GM04503 (cell line): ENCODE measurements around the gene ADAMTS3.
"Not testable (repeated sequence)": the region's sequence is repeated elsewhere in the genome, so short reads cannot be mapped to it uniquely, and the experiment has no call there.

Experiments
- DNase-seq: peaks from one replicate; pipeline ENCODE4 v3.0.0-alpha.2; 2012; ENCODE audit warnings: low read depth

The ADAMTS3 gene

GRCh38 chr4:72468904-72469502 is 100.0 kb downstream of the ADAMTS3 start:
- no peak for DNase-seq

DNA sequence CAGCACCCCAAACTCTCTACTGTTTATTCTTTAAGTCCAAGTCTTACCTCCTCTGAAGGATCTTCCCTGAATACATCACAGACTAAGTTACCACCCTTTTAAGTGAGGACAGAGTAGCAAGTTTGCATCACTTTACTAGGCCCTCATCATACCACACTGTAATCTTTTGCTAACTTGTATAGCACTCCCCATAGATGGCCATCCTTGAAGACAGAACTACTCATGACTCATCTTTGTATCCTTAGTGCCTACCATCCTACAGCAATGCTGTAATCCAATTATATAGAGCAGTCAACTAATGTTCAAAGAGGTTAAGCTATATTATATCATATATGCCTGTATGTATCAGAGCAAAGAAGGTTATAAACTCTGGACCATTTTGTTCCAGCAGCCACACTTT is 101.4 kb downstream of the ADAMTS3 start:
- no peak for DNase-seq

GRCh38 chr4:72463724-72464123 is 105.3 kb downstream of the ADAMTS3 start:
- DNase-seq, result no peak

GRCh38 chr4:72457158-72457557 is 111.9 kb downstream of the ADAMTS3 start:
- no peak for DNase-seq

DNA sequence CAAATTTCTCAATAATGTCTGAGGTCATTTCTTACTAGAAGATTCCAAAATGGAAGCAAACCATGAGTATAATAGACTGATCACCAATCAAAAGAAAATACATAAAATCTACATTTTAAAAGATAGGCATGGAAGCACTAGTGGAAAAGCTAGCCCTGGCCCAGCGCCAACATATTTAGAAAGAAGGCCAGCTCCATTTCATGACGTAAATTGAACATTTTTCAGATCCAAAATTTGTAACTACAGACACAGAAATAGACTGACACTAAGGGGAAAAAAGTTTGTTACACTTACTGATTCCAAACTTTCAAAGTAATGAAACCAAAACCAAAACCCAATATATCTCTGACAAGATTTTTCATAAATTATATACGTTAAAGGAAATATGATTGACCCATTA is 117.7 kb downstream of the ADAMTS3 start:
- no peak for DNase-seq

DNA sequence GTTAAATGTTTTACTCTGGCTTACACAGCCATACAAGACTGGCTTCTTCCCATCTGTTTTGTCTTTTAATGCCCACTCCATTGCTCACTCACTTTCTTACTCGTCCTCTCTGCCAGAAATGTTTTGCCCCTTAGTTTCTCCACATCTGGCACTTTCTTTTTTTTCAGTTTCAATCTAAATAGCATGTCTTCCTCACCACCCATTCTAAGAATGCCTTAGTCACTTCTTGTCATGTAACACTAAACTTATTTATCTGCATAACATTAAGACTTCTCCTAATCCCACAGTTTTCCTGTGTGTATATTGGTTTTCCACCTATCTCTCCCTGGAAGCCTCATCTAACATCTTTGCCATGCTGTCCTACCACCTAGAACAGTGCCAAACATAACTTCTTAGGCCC is 119.3 kb downstream of the ADAMTS3 start:
- no peak for DNase-seq

DNA sequence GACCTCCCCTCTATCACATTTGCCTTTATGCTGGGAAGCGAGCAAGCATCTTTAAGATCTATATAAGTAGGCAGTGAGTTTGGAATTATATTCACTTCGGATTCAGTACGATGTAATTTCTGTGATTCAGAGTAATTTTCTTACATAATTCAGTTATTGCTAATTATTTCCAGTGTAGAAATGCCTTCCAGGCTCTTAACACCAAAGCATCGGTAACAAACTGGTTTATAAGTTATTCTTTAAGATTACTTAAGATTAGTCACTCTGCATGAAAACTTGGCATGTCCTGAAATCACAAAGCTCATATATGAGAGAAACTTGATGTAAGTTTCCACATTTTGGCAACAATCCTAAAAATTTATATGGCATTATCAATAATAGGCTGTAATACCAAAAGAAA is 120.8 kb downstream of the ADAMTS3 start:
- DNase-seq, result no peak

DNA sequence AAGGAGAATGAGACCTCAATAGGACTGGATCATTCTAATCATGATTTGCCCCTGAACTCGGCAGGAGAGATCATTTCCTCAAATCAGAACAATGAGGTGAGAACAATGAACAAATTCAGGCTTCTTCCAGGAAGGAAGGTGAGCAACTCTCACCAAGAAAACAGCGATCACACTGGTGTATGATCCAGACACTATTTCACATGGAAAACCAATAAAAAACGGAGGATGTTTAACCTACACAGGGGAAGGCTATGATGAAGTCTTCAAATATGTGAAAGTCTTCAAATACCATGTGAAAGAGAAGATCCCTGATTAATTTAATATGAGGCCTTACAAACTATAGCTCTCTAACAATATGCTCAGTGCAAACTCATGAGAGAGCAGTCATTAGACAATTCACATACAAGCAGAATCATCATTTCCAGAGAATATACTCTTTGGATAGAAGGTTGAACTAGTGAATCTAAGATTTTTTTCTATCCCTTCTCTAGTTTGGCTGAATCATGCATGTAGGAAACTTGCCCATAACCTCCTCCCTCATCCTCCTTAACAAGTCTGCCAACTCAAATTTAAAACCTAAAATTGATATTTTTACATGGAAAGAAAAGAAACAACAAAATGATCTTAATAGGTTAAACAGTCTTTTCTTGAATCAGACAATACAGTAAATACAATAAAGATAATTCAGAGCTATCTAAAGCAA is 122.5 kb downstream of the ADAMTS3 start:
- no peak for DNase-seq

GRCh38 chr4:72444092-72444491 is 124.9 kb downstream of the ADAMTS3 start:
- no peak for DNase-seq

GRCh38 chr4:72442715-72443114 is 126.3 kb downstream of the ADAMTS3 start:
- DNase-seq, result no peak

DNA sequence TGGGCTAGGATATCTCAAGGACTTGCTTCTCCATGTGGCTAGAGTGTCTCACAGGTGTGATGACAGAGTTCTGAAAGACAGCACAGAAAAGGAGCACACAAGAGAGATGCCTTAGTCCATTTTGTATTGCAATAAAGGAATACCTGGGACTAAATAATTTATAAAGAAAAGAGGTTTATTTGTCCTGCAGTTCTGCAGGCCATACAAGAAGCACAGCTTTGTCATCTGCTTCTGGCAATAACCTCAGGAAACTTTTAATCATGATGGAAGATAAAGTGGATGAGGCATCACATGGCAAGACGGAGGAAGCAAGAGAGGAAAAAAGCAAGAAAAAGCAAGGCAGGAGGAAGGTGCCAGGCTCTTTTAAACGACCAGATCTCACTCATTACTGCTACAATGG is 126.9 kb downstream of the ADAMTS3 start:
- no peak for DNase-seq

- no peak for DNase-seq
These were observed 128.6 kb downstream of the ADAMTS3 start for GRCh38 chr4:72440386-72440785.

- no peak for DNase-seq
These were observed 136.0 kb downstream of the ADAMTS3 start for GRCh38 chr4:72432975-72433374.

- no peak for DNase-seq
These were observed 136.7 kb downstream of the ADAMTS3 start for GRCh38 chr4:72432282-72432681.

DNA sequence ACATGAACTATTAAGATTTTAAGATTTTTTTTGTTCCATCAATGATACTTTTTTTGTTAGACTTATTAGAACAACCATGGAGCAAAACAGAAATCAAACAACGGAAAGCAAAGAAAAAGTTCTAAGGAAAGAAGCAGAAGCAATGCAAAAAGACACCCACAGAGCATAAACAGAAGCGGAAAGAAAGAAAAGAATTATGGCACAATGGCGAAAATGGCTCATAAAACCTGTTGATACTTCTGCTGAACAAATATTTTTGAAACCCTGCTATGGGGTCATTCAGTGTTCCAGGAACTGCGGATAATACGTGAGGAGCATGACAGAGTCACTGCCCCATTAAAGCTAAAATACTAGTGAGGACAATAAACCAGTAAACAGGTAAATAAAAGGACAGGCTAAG is 138.0 kb downstream of the ADAMTS3 start:
- DNase-seq, result no peak

- no peak for DNase-seq
These were observed 139.0 kb downstream of the ADAMTS3 start for GRCh38 chr4:72430050-72430449.

DNA sequence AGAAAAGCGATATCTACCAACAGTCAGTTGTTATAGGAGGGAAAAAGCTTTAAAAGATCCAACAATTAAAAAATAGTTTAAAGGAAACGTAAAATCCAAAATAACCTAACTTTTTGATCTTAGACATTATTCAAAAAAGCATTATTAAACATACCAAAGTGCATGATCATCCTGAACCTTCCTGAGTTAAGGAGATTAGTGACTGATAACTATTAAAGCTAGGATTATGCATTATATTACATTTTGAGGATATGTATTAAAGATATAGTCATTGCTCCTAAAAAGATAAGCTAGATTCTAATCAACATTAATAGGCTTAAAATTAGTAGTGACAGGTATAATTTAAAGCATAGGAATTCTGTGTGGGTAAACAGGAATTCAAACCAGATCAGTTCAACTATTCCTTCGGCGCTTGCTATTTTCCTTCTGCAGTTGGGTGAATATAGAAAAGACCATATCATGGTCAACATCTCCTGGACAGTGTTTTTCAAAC is 139.6 kb downstream of the ADAMTS3 start:
- DNase-seq, result no peak

DNA sequence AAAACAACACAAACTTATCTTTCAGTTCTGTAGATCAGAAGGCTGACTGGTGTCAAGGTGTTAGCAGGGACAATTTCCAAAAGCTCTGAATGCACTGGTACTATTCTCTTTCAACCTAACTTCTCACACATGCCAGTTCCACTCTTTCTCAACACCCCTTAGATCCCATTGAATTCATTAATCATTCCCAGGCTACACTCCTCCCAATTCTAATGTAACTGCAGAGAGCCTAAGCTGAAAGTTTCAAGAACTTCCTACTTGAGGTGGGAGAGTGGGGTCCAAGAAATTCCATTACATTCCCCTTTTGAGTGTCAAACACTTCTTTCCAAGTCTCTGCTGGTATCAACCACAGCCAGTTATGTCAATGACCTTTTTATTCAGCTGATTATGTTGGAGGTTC is 142.0 kb downstream of the ADAMTS3 start:
- DNase-seq, result no peak

DNA sequence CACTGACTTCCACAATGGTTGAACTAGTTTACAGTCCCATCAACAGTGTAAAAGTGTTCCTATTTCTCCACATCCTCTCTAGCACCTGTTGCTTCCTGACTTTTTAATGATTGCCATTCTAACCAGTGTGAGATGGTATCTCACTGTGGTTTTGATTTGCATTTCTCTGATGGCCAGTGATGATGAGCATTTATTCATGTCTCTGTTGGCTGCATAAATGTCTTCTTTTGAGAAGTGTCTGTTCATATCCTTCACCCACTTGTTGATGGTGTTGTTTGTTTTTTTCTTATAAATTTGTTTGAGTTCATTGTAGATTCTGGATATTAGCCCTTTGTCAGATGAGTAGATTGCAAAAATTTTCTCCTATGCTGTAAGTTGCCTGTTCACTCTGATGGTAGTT is 143.1 kb downstream of the ADAMTS3 start:
- DNase-seq, result not testable (repeated sequence)

DNA sequence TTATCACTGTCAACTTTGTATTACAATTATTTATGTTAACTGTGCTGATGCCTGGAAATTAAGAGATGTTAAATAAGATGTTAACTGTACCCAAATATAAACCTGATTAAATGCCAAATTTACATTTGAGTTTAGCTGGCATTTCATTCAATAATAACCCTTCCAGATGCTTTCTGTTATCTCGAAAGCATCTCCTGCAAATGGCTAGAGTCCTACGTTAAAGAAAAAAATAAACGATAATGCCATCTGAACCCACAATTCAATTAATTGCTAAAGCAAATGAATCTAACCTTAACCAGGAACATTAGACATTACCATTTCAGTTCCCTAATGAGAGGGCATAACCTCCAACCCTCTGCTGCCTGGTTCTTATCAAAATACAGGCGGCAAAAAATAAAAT is 145.0 kb downstream of the ADAMTS3 start:
- no peak for DNase-seq

DNA sequence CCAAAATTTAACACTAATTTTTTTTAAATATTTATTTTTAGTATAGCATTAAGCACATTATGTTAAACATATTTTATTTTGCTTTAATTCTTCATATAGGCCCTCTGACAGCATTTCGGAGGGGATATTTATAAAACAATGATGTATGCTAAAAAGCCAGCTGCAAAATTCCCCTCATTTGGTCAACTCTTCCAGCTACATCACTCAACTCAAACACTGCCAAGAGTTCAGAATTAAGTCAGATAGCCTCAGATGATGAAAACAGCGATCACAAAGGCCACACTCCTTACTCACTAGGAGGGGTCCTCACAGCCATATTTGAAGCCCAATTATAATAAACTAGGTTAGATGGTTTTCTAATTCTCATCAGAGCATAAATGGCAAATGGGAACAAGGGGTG is 146.6 kb downstream of the ADAMTS3 start:
- no peak for DNase-seq

GRCh38 chr4:72418458-72418857 is 150.6 kb downstream of the ADAMTS3 start:
- peak; percentile 44 for DNase-seq

DNA sequence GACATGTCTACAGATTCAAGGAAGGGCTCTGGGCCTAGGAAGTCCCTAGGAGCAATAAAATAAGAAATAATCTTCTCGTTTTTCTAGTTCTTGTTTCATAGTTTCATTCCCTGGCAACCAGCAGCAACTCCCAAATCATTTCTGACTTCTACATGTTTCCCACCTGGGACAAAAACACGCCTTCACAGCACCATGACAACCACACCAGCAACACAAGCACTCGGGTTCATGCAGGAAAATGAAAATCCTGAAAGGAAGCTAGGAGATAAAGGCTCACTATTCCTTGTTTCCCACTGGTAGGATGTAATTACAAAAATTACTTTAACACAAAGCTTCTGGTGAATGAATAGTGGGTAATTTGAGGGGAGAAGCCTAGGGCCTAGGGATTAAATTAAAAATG is 158.9 kb downstream of the ADAMTS3 start:
- DNase-seq, result no peak

DNA sequence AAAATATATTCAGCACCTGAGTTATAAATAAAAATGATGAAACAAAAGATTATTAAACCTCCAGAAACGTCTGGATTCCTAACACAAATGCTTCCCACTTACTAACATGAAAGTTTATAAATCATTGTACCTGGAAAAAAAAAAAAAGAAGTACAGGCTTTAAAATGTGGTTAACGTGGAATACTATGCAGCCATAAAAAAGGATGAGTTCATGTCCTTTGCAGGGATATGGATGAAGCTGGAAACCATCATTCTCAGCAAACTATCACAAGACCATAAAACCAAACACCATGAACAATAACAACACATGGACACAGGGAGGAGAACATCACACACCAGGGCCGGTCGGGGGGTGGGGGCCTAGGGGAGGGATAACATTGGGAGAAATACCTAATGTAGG is 160.5 kb downstream of the ADAMTS3 start:
- DNase-seq, result no peak
